ENCODE measurements around the gene SNX32.
A peak's percentile ranks its signal among the peaks of the same experiment; 100 is the strongest.

SNX32 gene

DNA sequence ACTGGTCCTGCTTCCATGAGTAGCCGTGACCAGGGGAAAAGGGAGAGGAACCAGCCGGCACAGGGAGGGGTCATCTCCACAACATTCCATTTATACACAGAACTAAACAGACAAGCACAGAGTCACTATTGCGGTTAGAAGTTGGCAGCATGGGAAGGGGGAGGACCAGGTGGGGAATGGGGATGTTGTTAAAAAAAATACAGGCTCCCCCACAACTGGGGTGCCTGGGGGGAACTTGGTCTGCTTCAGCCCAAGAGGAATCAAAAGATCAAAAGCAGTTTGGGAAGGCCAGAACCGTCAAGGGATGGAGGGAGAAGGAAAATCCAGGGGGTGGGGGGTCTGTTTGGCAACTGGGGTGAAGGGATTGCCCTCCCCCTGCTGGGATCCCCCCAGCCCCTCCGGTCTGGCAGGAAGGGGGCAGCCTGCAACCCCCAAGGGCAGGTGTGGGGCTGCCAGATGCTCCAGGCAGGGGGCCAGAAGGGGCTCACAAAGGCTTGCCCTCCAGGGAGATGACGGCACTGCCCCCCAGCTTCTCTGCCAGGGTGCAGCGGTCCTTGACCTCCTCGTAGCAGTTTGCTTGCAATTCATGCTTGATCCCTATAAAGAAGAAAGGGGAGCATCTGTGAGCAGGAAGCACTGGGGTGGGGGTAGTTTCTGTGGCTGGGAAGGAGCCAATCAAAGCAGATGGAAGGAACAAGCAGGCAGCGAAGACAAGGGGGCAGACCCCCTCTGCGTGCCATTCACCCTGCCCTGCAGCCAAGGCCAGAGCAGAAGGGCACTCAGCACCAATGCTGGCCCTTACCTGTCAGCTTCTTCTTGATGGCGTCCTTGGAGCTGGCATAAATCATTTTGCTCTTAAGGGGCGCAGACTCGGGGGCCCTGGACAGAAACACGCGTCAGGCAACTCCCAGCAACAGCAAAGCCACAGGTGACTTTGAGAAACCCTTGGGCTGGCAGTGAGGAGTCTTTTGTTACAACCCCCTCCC lies 21.4 kb downstream of the SNX32 start:
- H3K9me3 Mint-ChIP-seq = no peaks in the 10 kb centered on the region
- peaks cover 45% of the 10 kb centered on the region for H3K4me1 Mint-ChIP-seq (ENCODE audit: low read depth)
- peak overlapping the region; percentile 96 for H3K4me3 Mint-ChIP-seq
- peak overlapping the region; percentile 88 for H3K27ac Mint-ChIP-seq
- no peaks in the 10 kb centered on the region for H3K27me3 Mint-ChIP-seq
- H3K36me3 Mint-ChIP-seq (ENCODE audit: low read depth) = peaks cover 56% of the 10 kb centered on the region

DNA sequence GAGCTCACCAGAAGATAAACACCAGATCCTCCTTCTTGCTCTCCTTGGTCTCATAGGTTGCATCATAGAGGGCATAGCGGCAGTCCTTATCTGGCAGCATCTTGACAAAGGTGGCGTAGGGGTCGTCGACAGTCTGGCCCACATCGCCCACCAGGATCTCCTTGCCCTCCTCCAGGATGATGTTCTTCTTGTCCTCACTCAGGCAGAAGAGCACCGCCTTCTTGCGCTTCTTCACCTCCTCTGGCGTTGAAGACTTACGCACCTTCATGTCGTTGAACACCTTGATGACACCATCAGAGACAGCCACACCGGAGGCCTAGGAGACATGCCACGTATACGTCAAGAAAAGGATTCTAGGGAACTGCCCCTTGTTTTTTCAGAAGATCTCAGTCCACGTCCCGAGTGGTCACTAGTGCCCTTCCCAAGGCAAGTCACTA lies 22.2 kb downstream of the SNX32 start:
- peak overlapping the region; percentile 96 for H3K4me3 Mint-ChIP-seq
- H3K27me3 Mint-ChIP-seq = no peaks in the 10 kb centered on the region
- H3K4me1 Mint-ChIP-seq (ENCODE audit: low read depth) = peaks cover 47% of the 10 kb centered on the region
- no peaks in the 10 kb centered on the region for H3K9me3 Mint-ChIP-seq
- H3K27ac Mint-ChIP-seq = peak overlapping the region; percentile 88
- peaks cover 57% of the 10 kb centered on the region for H3K36me3 Mint-ChIP-seq (ENCODE audit: low read depth)

DNA sequence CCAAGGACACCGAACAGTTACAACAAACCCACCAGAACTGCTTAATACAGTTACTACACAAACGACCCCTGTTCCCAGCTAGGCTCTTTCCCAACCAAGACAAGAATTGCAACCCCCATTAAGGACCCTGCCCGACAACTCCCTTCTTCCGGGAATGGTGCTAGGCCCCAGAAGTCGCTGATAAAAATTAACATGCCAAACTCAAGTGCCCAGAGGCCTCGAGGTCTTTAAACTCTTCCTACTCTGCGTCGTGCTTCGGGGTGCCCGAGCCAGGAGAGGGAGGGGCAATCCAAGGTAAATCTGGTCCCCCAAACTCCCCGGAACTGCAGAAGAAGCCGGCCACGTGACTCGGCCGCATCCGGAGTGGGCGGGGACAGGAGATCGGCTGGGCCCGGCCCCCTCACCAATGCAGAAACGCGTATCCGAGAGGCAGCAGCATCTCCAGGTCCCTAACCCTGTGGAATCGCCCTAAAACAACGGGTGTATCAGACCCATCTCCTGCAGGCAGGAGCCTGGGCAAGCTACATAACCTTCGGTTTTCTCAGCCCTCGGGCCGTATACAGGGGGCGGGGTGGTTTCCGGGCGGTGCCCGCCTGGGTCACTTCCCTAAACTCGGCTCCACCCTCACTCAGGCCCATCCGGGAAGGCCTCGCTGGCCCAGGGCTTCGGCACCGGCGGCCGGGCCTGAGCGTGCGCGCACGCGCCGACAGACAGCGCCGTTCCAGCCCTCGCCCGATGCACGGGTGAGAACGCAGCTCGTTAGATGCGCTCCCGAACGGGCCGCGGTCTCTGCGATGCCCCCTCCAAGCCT lies 23.1 kb downstream of the SNX32 start:
- Mint-ChIP-seq H3K27me3 (no peaks in the 10 kb centered on the region), H3K4me3 (peak overlapping the region; percentile 96)

DNA sequence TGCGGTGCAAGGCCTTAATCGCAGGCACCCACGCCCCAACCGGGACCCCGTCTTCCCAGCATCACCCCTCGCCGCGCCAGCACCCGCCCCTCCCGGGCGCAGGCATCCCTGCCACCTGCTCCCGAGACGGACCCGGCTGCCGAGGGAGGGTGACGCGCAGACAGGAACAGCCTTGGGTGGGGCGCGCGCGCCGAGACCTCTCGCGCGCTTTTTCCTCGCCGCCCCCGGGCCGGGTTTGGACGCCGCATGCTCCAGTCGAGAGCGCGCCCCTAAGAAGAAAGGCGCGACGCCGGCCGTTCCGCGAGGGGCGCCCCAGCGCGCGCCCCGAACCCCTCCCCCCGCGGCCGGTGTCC lies 23.7 kb downstream of the SNX32 start:
- Mint-ChIP-seq H3K4me3 (peak overlapping the region; percentile 96), H3K27me3 (no peaks in the 10 kb centered on the region), H3K27ac (peak overlapping the region; percentile 88), H3K4me1 (ENCODE audit: low read depth) (peaks cover 56% of the 10 kb centered on the region), H3K9me3 (no peaks in the 10 kb centered on the region), H3K36me3 (ENCODE audit: low read depth) (peaks cover 56% of the 10 kb centered on the region)

More for the DNA sequence above, 23.1 kb downstream of the SNX32 start:
- Mint-ChIP-seq H3K4me1 (ENCODE audit: low read depth) (peaks cover 55% of the 10 kb centered on the region), H3K9me3 (no peaks in the 10 kb centered on the region), H3K36me3 (ENCODE audit: low read depth) (peaks cover 59% of the 10 kb centered on the region), H3K27ac (peak overlapping the region; percentile 88)

DNA sequence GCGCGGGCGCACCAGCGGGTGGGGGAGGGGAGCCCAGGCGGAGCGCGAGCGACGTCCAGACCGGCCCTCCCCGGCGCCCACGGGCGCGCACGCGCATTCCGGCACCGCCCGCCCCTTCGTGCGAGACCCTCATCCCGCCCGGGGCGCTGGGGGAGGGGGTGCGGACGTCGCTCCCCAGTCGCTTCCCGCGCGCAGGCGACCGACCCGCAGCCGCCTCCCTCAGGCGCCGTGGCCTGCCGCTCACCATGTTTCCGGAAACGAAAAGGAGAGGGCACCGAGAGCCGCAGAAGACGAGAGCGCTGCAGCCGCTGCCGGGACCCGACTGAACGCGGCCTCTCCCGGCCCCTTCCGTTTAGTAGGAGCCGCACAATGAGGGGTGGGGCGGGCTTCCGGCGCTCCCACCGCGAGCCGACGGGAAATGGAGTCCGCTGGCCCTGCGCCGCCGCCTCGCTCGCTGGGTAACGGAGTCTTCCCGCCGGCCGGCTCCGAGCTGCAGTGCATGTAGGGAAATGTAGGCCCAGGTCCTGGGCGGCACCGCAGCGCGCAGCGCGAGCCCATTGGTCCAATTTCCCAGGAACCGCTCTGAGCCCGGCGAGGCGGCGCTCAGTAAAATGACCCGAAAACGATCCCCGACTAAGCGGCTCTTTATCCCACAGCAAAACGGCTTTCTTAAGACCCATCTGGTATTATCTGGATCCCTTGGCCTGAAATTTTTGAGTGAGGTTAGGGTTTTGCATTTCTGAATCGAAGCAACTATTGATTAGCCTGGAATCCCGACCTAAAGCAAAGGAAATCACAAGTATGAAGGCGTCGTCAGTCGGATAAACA lies 24.3 kb downstream of the SNX32 start, which contains the start of gene CFL1:
Gene CFL1 (minus strand): TSS at position 328 of the 828 bp plus-strand sequence. CDS start 81 bp downstream, at position 247.
- peak within 1 kb of the TSS; percentile 96 for H3K27ac Mint-ChIP-seq
- peak within 1 kb of the TSS; percentile 96 for H3K4me3 Mint-ChIP-seq
- peaks cover 60% of the 10 kb centered on the region for H3K4me1 Mint-ChIP-seq (ENCODE audit: low read depth)
- H3K27me3 Mint-ChIP-seq = no peaks in the 10 kb centered on the region
- H3K9me3 Mint-ChIP-seq = no peaks in the 10 kb centered on the region
- peaks cover 56% of the 10 kb centered on the region for H3K36me3 Mint-ChIP-seq (ENCODE audit: low read depth)

DNA sequence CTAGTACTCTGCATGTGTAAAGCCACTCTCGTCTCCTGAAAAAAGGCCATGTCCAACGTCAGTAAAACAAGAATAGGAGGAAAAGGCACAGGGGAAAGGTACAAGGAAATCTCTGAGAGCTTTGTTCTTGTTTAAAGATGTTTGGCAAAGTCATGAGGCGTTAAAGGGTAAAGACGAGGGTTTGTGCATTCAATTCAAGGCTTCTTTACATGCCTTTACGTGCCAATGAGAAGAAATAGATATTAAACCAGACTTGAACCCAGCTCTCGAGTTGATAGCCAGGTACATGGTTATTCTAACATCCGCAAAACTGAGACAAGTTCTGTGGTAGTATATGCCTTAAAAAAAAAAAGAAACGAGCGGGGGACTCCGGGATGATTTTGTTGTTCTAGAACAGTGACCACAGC lies 24.9 kb downstream of the SNX32 start:
- Mint-ChIP-seq H3K4me3 (peak overlapping the region; percentile 95), H3K9me3 (no peaks in the 10 kb centered on the region), H3K36me3 (ENCODE audit: low read depth) (peaks cover 54% of the 10 kb centered on the region), H3K27me3 (no peaks in the 10 kb centered on the region), H3K4me1 (ENCODE audit: low read depth) (peaks cover 58% of the 10 kb centered on the region), H3K27ac (peak overlapping the region; percentile 96)

DNA sequence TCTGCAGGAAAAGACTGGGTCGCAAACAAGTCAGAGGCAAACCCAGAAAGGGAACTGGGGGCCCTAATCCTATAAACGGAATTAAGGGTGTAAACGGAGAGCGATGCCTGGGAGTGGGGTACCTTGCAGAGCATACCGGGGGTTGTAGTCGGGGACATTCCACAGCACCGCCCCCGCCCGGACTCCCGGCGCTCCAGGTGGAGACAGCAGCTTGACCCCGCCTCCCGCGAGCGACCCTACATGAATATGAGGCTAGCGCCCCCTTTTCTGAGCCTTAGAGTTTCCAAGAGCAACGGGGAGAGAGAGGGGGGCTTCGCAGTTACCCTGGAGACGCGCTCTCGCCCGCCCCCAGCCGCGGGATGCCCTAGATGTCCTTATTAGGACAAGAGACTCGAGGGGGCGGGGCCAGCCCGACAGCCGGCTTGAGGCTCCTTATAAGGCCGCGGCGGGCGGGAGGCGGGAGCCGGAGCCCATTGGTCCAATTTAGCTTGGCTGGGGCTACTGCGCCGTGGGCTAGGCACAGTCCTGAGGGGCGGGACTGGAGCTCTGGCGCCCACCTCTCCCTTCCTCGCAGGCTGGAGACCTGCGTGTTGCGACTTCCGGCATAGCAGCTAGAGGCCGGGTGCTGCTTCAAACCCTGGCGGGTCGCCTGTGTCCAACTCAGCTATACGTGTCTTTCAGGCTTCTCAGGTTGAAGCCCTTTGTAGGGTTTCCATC lies 25.5 kb downstream of the SNX32 start:
- Mint-ChIP-seq H3K4me1 (ENCODE audit: low read depth) (peaks cover 53% of the 10 kb centered on the region), H3K27ac (peak overlapping the region; percentile 96), H3K9me3 (no peaks in the 10 kb centered on the region), H3K4me3 (peak overlapping the region; percentile 95), H3K36me3 (ENCODE audit: low read depth) (peaks cover 52% of the 10 kb centered on the region), H3K27me3 (no peaks in the 10 kb centered on the region)

DNA sequence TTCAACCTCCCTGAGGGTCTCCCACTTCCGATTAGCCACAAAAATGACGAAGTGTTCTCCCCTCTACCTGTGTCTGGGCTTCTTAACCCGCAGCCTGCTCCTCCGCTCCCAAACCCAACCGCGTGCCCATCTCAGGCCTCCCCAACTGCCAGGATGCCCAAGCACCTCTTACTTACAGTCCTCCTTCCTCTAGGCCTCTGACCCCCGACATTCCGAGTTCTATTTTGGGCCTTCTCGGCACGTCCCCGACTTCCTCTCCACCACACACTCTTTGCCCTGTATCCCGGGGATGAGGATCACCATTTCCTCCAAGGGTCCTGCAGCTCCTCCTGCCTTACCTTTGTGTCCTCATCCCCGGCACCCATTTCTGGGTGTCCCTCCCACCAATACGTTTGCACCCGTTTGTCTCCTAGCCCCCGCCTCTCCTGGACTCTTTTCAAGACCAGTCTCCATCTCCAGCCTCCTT lies 26.1 kb downstream of the SNX32 start:
- peaks cover 48% of the 10 kb centered on the region for H3K36me3 Mint-ChIP-seq (ENCODE audit: low read depth)
- peak overlapping the region; percentile 96 for H3K27ac Mint-ChIP-seq
- no peaks in the 10 kb centered on the region for H3K9me3 Mint-ChIP-seq
- H3K4me3 Mint-ChIP-seq = peak overlapping the region; percentile 95
- H3K27me3 Mint-ChIP-seq = no peaks in the 10 kb centered on the region
- peaks cover 47% of the 10 kb centered on the region for H3K4me1 Mint-ChIP-seq (ENCODE audit: low read depth)

DNA sequence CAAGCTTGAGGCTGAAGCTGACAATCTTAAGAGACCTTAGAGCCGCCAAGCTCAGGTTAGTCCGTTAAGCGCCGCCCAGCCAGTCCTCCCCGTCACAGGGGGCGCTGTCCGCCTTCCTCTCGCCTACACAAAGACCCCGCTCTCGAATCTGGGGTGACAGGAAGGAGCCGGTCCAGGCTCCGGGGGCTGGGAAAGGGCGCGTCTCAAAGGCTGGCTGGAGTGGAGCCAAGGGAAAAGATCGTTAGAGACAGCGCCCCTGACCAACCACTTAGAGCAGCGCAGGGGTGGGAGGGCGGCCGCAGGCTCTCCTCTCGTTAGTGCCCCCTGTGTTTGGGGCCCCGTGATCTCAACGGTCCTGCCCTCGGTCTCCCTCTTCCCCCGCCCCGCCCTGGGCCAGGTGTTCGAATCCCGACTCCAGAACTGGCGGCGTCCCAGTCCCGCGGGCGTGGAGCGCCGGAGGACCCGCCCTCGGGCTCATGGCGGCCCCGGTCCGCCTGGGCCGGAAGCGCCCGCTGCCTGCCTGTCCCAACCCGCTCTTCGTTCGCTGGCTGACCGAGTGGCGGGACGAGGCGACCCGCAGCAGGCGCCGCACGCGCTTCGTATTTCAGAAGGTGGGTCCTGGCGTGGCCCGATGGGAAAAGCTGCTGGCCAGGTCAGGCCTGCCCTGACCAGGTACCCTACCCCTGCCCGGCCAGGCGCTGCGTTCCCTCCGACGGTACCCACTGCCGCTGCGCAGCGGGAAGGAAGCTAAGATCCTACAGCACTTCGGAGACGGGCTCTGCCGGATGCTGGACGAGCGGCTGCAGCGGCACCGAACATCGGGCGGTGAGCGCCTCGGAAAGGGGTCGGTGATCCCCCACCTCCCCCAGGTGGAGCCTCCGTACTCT lies 26.8 kb downstream of the SNX32 start, which contains the start of gene MUS81:
Gene MUS81 (plus strand): TSS at position 156 of the 887 bp plus-strand sequence. CDS start 321 bp downstream, at position 477.
- H3K4me1 Mint-ChIP-seq (ENCODE audit: low read depth) = peaks cover 41% of the 10 kb centered on the region
- H3K9me3 Mint-ChIP-seq = no peaks in the 10 kb centered on the region
- peak within 1 kb of the TSS; percentile 96 for H3K27ac Mint-ChIP-seq
- H3K36me3 Mint-ChIP-seq (ENCODE audit: low read depth) = peaks cover 47% of the 10 kb centered on the region
- H3K27me3 Mint-ChIP-seq = no peaks in the 10 kb centered on the region
- H3K4me3 Mint-ChIP-seq = peak within 1 kb of the TSS; percentile 95

DNA sequence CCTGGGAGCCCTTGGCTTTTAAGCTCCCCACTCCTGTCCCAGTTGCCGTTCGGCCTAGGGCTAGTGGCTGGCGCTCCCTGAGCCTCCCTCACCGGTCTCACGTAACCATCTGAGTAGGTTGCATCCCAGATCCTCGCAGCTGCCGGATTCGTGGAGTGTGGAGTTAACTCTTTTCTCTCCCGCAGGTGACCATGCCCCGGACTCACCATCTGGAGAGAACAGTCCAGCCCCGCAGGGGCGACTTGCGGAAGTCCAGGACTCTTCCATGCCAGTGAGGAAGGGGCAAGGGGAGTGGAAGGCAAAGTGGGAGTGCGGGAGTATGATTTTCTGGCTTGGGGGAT lies 27.4 kb downstream of the SNX32 start:
- Mint-ChIP-seq H3K4me3 (peak overlapping the region; percentile 95), H3K4me1 (ENCODE audit: low read depth) (peaks cover 35% of the 10 kb centered on the region), H3K36me3 (ENCODE audit: low read depth) (peaks cover 41% of the 10 kb centered on the region), H3K27me3 (no peaks in the 10 kb centered on the region), H3K9me3 (no peaks in the 10 kb centered on the region), H3K27ac (peak overlapping the region; percentile 88)

DNA sequence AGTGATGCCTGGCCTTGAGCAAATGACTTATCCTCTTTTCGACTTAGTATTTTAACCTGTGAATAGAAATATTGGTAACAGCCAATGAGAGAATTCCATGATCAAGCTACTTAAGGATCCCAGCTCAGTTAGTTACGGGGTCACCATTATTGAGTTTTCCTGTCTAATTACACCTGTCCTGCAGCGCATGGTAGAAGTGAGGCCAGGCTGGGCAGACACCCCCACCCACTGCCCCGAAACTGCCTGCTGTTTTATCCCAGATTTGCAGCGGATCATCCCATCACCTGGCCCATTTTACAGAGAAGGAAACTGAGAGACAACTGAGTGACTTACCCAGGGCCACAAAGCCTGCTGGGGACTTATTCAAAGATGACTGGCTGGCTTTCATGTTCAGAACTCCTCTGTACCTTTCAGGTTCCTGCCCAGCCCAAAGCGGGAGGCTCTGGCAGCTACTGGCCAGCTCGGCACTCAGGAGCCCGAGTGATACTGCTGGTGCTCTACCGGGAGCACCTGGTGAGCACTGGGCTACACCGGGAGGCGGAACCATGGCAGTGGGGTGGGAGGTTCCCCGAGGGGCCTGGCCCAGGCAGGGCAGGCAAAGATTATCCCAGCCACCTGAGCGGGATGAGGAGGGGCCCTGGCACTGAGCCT lies 27.9 kb downstream of the SNX32 start:
- Mint-ChIP-seq H3K9me3 (no peaks in the 10 kb centered on the region), H3K4me1 (ENCODE audit: low read depth) (peaks cover 29% of the 10 kb centered on the region), H3K4me3 (peak overlapping the region; percentile 95), H3K27me3 (no peaks in the 10 kb centered on the region), H3K36me3 (ENCODE audit: low read depth) (peaks cover 35% of the 10 kb centered on the region), H3K27ac (peak overlapping the region; percentile 88)

DNA sequence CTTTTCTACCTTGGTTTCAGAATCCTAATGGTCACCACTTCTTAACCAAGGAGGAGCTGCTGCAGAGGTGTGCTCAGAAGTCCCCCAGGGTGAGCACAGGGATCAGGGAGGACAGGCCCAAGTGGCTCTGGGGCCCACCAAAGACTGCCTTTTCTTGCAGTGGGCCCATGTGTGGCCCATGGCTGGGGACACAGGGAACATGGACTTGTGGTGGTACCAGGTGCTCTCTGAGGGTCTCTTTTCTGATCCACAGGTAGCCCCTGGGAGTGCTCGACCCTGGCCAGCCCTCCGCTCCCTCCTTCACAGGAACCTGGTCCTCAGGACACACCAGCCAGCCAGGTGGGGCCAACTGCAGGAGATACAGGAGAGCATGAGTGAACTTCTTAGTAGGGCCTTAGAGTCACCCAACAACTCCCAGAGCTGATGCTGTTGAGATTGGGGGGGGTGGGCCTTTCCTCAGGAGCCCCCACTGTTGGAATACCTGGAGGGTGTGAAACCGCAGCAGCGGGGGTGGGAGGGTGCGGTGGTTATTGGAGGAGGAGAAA lies 28.5 kb downstream of the SNX32 start:
- H3K9me3 Mint-ChIP-seq = no peaks in the 10 kb centered on the region
- H3K4me3 Mint-ChIP-seq = no peak overlapping the region
- peaks cover 26% of the 10 kb centered on the region for H3K4me1 Mint-ChIP-seq (ENCODE audit: low read depth)
- H3K36me3 Mint-ChIP-seq (ENCODE audit: low read depth) = peaks cover 36% of the 10 kb centered on the region
- H3K27ac Mint-ChIP-seq = peak overlapping the region; percentile 68
- no peaks in the 10 kb centered on the region for H3K27me3 Mint-ChIP-seq
